ENCODE data around the gene SACS. TPM values are rescaled to one million over a fixed set of nuclear protein-coding genes. Genes with fewer than 3 reads are reported as not detected.
A peak's percentile ranks its signal among the peaks of the same experiment; 100 is the strongest.

Gene SACS
- total and polyA plus RNA-seq, 4 donors, result 22.8 to 101 (median 34.8) TPM

DNA sequence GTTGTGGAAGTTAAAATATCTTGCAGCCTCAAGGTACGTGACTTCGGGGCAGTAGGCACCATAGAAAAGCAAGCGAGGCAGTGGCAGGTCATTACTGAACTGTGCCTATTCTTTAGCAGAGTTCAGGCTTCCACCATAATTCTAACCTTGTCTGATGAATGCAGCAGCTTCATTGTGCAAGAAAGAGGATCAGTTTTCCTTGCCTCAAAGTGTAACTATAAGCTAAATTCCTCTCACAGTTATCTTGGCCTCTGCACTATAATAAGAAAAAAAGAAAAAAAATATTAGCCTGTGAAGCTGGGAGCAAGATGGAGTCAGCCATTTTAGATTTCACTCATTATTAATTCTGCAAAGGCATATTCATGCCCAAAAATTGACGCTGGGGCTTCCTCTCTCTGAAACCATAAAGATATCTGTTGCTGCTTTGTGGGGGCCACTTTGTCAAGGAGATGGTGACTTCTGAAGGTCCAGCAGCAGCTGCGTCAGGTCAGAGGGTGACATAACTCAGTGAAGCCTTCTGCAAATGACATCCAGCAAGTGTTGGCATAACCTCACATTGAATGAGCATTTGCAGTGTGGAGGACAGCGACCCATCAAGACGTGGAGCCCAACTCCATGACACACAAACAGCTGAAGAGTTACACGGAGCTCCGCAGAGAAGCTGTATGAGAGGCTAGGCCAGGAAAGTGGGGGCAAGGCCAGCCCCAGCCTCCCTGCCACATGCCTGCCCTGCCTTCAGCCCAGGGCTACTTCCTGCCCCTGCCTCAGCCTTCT lies 23.1 kb upstream of the SACS start:
- Histone ChIP-seq H3K9me3 (ENCODE audit: control insufficient read depth, insufficient read depth, low read length) (no peaks in the 10 kb centered on the region), H3K36me3 (ENCODE audit: control insufficient read depth, insufficient read depth, low read length) (no peaks in the 10 kb centered on the region), H3K27ac (ENCODE audit: low read depth, low read length) (no peak overlapping the region), H3K4me1 (ENCODE audit: control insufficient read depth, insufficient read depth, low read length) (no peaks in the 10 kb centered on the region), H3K27me3 (ENCODE audit: control insufficient read depth, insufficient read depth, low read length) (no peaks in the 10 kb centered on the region), H3K4me3 (ENCODE audit: low read depth, low read length) (no peak overlapping the region)
- 86% methylated on average over 9 of the region's 9 CpGs for WGBS (ENCODE audit: insufficient coverage)
- no peak for DNase-seq (ENCODE audit: low read depth in 4 of 6, low spot score in 6 of 6)

DNA sequence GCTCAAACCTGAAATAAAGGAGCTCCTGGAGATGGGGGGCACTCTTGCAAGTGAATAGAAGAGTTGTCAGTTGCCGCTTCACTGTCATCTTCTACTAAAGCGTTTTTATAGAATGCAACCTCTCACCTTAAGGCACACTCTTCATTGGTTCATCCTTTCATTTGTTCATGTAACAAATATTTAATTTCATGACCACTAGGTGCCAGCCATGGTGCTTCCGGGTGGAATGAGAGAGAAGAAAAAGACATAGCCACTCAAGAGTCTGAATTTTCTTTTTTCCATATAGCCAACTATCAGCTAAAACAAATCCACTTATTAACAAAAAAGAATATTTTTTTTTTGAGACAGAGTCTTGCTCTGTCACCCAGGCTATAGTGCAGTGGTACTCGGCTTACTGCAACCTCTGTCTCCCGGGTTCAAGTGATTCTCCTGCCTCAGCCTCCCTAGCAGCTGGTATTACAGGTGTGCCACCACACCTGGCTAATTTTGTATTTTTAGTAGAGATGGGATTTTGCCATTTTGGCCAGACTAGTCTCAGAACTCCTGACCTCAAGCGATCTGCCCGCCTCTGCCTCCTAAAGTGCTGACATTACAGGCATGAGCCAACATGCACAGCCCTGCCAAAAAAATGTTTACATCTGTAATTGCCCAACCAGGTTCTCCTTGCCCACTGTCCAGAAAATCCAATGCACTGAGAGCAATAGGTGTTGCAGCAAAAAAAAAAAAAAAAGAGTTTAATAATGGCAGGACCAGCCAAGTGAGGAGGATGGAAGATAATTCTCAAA lies 22.1 kb upstream of the SACS start:
- no peaks in the 10 kb centered on the region for H3K9me3 ChIP-seq (ENCODE audit: control insufficient read depth, insufficient read depth, low read length)
- no peaks in the 10 kb centered on the region for H3K36me3 ChIP-seq (ENCODE audit: control insufficient read depth, insufficient read depth, low read length)
- H3K4me3 ChIP-seq (ENCODE audit: low read depth, low read length), result no peak overlapping the region
- WGBS (ENCODE audit: insufficient coverage), result 100% methylated on average over 4 of the region's 7 CpGs
- no peaks in the 10 kb centered on the region for H3K27me3 ChIP-seq (ENCODE audit: control insufficient read depth, insufficient read depth, low read length)
- no peak for DNase-seq (ENCODE audit: low read depth in 4 of 6, low spot score in 6 of 6)
- peaks cover 5% of the 10 kb centered on the region for H3K4me1 ChIP-seq (ENCODE audit: control insufficient read depth, insufficient read depth, low read length)
- H3K27ac ChIP-seq (ENCODE audit: low read depth, low read length), result no peak overlapping the region

DNA sequence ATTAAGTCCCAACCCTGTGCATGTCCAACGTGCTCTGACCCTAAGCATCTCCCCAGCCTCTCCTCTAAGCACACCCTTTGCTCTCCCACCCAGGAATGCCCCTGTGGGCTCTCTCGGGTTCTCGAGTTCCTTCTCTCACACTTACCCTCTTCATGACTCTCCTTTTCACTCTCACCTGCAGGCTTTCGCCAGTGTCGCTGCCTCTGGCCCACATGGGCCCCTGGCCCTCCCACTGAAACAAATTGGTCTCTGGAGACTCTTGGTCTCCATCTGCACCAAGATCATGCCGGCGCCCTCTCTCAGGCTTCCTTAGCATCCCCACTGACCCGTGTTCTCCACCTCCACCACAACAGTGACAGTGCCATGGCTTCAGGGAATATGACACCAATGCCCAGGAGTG lies 19.6 kb upstream of the SACS start:
- H3K27me3 ChIP-seq (ENCODE audit: control insufficient read depth, insufficient read depth, low read length), result no peaks in the 10 kb centered on the region
- no peak overlapping the region for H3K4me3 ChIP-seq (ENCODE audit: low read depth, low read length)
- no peaks in the 10 kb centered on the region for H3K36me3 ChIP-seq (ENCODE audit: control insufficient read depth, insufficient read depth, low read length)
- H3K27ac ChIP-seq (ENCODE audit: low read depth, low read length), result no peak overlapping the region
- no peaks in the 10 kb centered on the region for H3K9me3 ChIP-seq (ENCODE audit: control insufficient read depth, insufficient read depth, low read length)
- 89% methylated on average over 7 of the region's 8 CpGs for WGBS (ENCODE audit: insufficient coverage)
- no peak for DNase-seq (ENCODE audit: low read depth in 4 of 6, low spot score in 6 of 6)
- peaks cover 5% of the 10 kb centered on the region for H3K4me1 ChIP-seq (ENCODE audit: control insufficient read depth, insufficient read depth, low read length)

DNA sequence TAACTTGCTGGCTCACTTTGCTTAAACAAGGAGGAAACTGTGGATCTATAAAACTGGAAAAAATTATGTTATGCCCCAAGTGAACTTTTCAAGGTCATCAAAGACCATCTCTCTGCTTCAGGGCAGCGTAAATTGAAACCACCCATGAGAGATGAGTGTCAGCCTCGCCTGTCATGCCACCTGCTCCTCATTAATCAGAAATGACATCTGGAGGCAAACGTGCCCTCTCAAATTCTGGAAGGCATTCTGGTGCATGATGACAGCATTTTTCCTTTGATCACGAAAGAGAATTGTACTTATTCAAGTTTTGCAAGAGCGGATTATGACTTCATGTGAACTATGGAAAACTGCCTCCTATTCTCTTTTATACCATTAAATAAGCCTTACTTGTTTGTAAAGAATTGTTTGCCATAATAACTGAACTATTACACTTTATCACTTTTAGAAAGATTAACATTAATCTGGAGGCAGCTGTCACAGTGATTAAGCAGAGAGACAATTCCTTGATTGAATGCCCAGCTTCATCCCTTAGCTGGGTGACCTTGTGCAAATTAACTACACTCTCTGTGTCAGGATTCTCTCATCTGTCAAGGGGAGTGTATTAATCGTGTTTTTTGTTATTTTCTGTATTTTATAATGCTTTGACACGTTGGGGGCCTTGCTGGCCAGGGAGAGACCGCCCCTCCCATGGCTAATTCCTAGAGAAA lies 17.0 kb upstream of the SACS start:
- Histone ChIP-seq H3K27ac (ENCODE audit: low read depth, low read length) (no peak overlapping the region), H3K4me3 (ENCODE audit: low read depth, low read length) (no peak overlapping the region), H3K27me3 (ENCODE audit: control insufficient read depth, insufficient read depth, low read length) (no peaks in the 10 kb centered on the region), H3K9me3 (ENCODE audit: control insufficient read depth, insufficient read depth, low read length) (no peaks in the 10 kb centered on the region), H3K4me1 (ENCODE audit: control insufficient read depth, insufficient read depth, low read length) (peaks cover 5% of the 10 kb centered on the region), H3K36me3 (ENCODE audit: control insufficient read depth, insufficient read depth, low read length) (no peaks in the 10 kb centered on the region)
- 62% methylated on average over 4 of the region's 8 CpGs for WGBS (ENCODE audit: insufficient coverage)
- peak in 1 of 6 donors; percentile 20 for DNase-seq (ENCODE audit: low read depth in 4 of 6, low spot score in 6 of 6)

DNA sequence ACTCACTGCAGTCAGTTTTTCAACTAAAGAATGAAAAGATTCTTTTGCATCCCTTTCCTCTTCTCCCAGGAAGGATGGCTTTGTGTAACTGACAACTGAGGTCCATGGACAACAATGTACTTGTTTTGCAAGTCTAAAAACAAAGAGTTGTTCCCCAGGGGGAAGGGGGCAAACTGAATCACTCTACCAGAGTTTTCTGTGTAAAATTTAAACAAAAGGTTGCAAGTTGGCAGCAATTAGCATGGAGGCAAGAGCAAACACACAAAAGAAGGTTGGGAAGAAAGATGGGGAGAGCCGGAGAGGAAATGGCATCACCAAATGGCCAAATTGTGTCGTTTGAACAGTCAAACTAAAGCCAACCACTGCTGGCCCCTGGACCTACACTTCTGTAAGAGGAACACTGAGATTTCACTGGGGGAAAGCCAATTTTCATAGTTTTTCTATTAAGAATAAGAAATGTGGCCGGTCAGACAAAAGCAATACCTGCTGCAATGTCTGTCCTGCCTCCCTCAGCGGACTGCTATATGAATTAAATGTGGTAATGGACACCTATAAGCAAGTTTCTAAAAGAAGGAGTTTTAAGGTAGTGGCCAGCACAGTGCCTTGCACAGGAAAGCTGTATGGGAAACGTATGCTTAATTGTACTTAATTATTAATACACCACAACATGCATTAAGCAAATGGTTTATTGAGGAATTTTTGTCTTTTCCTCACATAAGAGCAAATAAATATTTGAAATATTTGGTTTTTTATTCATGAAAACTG lies 16.1 kb upstream of the SACS start:
- H3K27me3 ChIP-seq (ENCODE audit: control insufficient read depth, insufficient read depth, low read length), result no peaks in the 10 kb centered on the region
- peak in 2 of 6 donors; percentile 21 to 57 for DNase-seq (ENCODE audit: low read depth in 4 of 6, low spot score in 6 of 6)
- no peaks in the 10 kb centered on the region for H3K36me3 ChIP-seq (ENCODE audit: control insufficient read depth, insufficient read depth, low read length)
- no peak overlapping the region for H3K27ac ChIP-seq (ENCODE audit: low read depth, low read length)
- H3K4me1 ChIP-seq (ENCODE audit: control insufficient read depth, insufficient read depth, low read length), result peaks cover 5% of the 10 kb centered on the region
- H3K9me3 ChIP-seq (ENCODE audit: control insufficient read depth, insufficient read depth, low read length), result no peaks in the 10 kb centered on the region
- H3K4me3 ChIP-seq (ENCODE audit: low read depth, low read length), result no peak overlapping the region
- WGBS (ENCODE audit: insufficient coverage), result 17% methylated on average over 1 of the region's 5 CpGs

DNA sequence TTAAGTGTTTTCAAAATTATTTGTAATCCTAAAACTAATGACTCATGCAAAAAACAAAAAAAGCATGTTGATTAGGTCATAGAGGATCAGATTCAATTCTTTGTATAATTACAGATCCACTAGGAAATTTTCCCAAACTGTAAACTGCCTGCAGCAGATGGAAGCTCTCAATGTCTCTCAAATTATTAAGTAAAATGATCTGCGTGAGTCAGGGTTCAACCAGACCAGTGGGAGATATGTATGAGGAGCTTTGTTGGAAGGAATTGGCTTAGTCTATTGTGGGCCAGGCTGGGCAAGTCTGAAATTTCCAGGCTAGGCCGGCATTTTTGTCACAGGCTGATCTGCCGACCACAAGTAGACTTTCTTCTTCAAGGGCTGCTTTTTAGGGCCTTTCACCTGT lies 14.4 kb upstream of the SACS start:
- no peak for DNase-seq (ENCODE audit: low read depth in 4 of 6, low spot score in 6 of 6)
- Histone ChIP-seq H3K4me1 (ENCODE audit: control insufficient read depth, insufficient read depth, low read length) (peaks cover 5% of the 10 kb centered on the region), H3K36me3 (ENCODE audit: control insufficient read depth, insufficient read depth, low read length) (no peaks in the 10 kb centered on the region), H3K27me3 (ENCODE audit: control insufficient read depth, insufficient read depth, low read length) (no peaks in the 10 kb centered on the region), H3K4me3 (ENCODE audit: low read depth, low read length) (no peak overlapping the region), H3K27ac (ENCODE audit: low read depth, low read length) (no peak overlapping the region), H3K9me3 (ENCODE audit: control insufficient read depth, insufficient read depth, low read length) (no peaks in the 10 kb centered on the region)
- 91% methylated on average over 3 of the region's 3 CpGs for WGBS (ENCODE audit: insufficient coverage)

DNA sequence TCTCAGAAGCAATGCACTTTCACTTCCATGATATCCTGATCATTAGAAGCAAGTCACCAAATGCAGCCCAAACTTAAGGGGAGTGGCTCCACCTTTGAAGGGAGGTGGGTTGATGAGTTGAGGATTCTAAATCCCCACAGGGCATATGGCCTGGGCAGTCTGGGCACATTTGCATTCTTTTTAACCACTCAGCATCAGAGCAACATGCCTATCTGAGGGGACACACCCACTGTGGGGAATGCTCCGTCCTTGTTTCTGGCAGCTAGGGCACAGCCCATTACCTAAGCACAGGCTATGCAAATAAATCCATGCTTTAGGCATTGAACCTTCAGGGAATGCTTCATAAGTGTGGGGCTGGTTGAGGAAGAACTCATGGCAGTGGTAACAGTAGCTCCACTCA lies 12.3 kb upstream of the SACS start:
- H3K4me3 ChIP-seq (ENCODE audit: low read depth, low read length), result no peak overlapping the region
- H3K36me3 ChIP-seq (ENCODE audit: control insufficient read depth, insufficient read depth, low read length), result no peaks in the 10 kb centered on the region
- H3K27me3 ChIP-seq (ENCODE audit: control insufficient read depth, insufficient read depth, low read length), result no peaks in the 10 kb centered on the region
- peaks cover 1% of the 10 kb centered on the region for H3K4me1 ChIP-seq (ENCODE audit: control insufficient read depth, insufficient read depth, low read length)
- no peak for DNase-seq (ENCODE audit: low read depth in 4 of 6, low spot score in 6 of 6)
- no peaks in the 10 kb centered on the region for H3K9me3 ChIP-seq (ENCODE audit: control insufficient read depth, insufficient read depth, low read length)
- no CpG with 5 or more reads among the region's 1 CpG for WGBS (ENCODE audit: insufficient coverage)
- H3K27ac ChIP-seq (ENCODE audit: low read depth, low read length), result no peak overlapping the region

DNA sequence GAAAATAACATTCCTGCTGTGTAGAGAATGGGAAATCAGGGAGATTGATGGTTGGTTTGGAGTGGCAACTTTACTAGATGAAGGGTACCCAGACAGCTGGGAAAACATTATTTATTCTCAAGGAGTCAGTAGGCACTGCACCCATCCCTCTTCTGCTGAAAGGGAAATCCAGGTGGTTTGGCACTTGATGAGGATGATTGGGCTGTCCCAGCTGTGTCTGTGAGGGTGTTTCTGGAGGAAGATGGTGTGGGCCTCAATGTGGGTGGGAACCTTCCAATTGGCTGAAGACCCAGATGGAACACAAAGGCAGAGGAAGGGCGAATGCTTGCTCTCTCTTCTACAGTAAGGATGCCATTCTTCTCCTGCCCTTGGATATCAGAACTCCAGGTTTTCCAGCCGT lies 10.4 kb upstream of the SACS start:
- H3K36me3 ChIP-seq (ENCODE audit: control insufficient read depth, insufficient read depth, low read length), result no peaks in the 10 kb centered on the region
- H3K4me1 ChIP-seq (ENCODE audit: control insufficient read depth, insufficient read depth, low read length), result no peaks in the 10 kb centered on the region
- no peak overlapping the region for H3K27ac ChIP-seq (ENCODE audit: low read depth, low read length)
- H3K27me3 ChIP-seq (ENCODE audit: control insufficient read depth, insufficient read depth, low read length), result no peaks in the 10 kb centered on the region
- H3K4me3 ChIP-seq (ENCODE audit: low read depth, low read length), result no peak overlapping the region
- 43% methylated on average over 1 of the region's 2 CpGs for WGBS (ENCODE audit: insufficient coverage)
- no peaks in the 10 kb centered on the region for H3K9me3 ChIP-seq (ENCODE audit: control insufficient read depth, insufficient read depth, low read length)
- no peak for DNase-seq (ENCODE audit: low read depth in 4 of 6, low spot score in 6 of 6)

DNA sequence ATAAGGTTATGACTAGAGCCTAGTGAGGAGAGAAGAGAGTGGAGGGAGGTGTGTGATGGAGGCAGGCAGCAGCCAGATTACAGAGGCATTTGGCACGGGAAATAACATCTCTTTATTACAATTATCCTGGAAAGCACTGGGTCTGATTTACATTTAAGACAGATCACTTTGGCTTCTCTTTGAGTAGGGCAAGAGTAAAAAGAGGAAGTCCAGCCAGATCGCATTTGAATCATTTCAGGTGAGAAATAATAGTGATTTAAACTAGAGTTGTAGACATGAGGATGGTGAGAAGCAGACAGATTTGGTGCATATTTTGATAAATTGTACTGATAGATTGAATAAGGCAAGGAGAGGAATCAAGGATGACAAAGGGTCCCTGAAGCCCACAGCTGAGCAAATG lies 9.6 kb upstream of the SACS start:
- no peak for DNase-seq (ENCODE audit: low read depth in 4 of 6, low spot score in 6 of 6)
- H3K36me3 ChIP-seq (ENCODE audit: control insufficient read depth, insufficient read depth, low read length), result no peaks in the 10 kb centered on the region
- no peak overlapping the region for H3K4me3 ChIP-seq (ENCODE audit: low read depth, low read length)
- H3K27ac ChIP-seq (ENCODE audit: low read depth, low read length), result no peak overlapping the region
- H3K27me3 ChIP-seq (ENCODE audit: control insufficient read depth, insufficient read depth, low read length), result no peaks in the 10 kb centered on the region
- 83% methylated on average over 1 of the region's 2 CpGs for WGBS (ENCODE audit: insufficient coverage)
- no peaks in the 10 kb centered on the region for H3K4me1 ChIP-seq (ENCODE audit: control insufficient read depth, insufficient read depth, low read length)
- H3K9me3 ChIP-seq (ENCODE audit: control insufficient read depth, insufficient read depth, low read length), result no peaks in the 10 kb centered on the region

All from spinal cord (tissue), 10 donors.